Small intestine (tissue), 7 donors: ENCODE data around the gene AMIGO2. TPM values are rescaled to one million over a fixed set of nuclear protein-coding genes. Genes with fewer than 3 reads are reported as not detected.
A peak's percentile ranks its signal among the peaks of the same experiment; 100 is the strongest.

Experiments
- DNase-seq, 2 donors: peaks; one replicate each; pipeline versions ENCODE4 v3.0.0 to v3.0.0-alpha.2; 2013
- FAIRE-seq: peaks from 2 replicates; lab custom pipeline; 2012; peaks lifted over from hg19 to GRCh38; lab: Jason Lieb, UNC
- H3K27ac ChIP-seq, 3 donors: one replicate each; pipeline ENCODE4 v1.5.1; 2013; ENCODE audit warnings: low read length in 2 of 3, mild to moderate bottlenecking in 2 of 3, control low read depth in 1 of 3, inconsistent platforms in 1 of 3, low read depth in 1 of 3, moderate library complexity in 1 of 3
- H3K27me3 ChIP-seq, 3 donors: one replicate each; pipeline ENCODE4 v1.6.1; 2013; ENCODE audit warnings: low read length in 3 of 3, inconsistent platforms in 1 of 3; ENCODE audit not compliant: control insufficient read depth in 3 of 3, insufficient read depth in 3 of 3
- H3K36me3 ChIP-seq, 3 donors: one replicate each; pipeline ENCODE4 v1.6.1; 2013; ENCODE audit warnings: low read length in 3 of 3, inconsistent platforms in 1 of 3, low read depth in 1 of 3, mild to moderate bottlenecking in 1 of 3, moderate library complexity in 1 of 3; ENCODE audit not compliant: control insufficient read depth in 3 of 3, insufficient read depth in 2 of 3
- H3K4me1 ChIP-seq, 3 donors: one replicate each; pipeline ENCODE4 v1.6.1; 2013; ENCODE audit warnings: low read length in 2 of 3, inconsistent platforms in 1 of 3, low read depth in 1 of 3, mild to moderate bottlenecking in 1 of 3, moderate library complexity in 1 of 3; ENCODE audit not compliant: control insufficient read depth in 3 of 3, insufficient read depth in 2 of 3
- H3K4me3 ChIP-seq, 3 donors: one replicate each; pipeline ENCODE4 v1.5.1; 2013; ENCODE audit warnings: low read length in 3 of 3, control low read depth in 1 of 3, inconsistent platforms in 1 of 3, low read depth in 1 of 3, mild to moderate bottlenecking in 1 of 3, moderate library complexity in 1 of 3
- H3K9me3 ChIP-seq, 2 donors: one replicate each; pipeline ENCODE4 v1.6.1; 2013; ENCODE audit warnings: low read depth in 1 of 2, low read length in 1 of 2; ENCODE audit not compliant: control insufficient read depth in 2 of 2, insufficient read depth in 1 of 2
- WGBS, 3 donors: extraction: QIAGEN DNeasy Blood & Tissue Kit; methylation state at CpG; one replicate each; pipeline ENCODE4 v1.1.7; 2013; 5-methylcytosine and 5-hydroxymethylcytosine counted together
- polyA plus RNA-seq, 4 donors: library from polyadenylated mRNA; stranded (reverse) in 3 of 4; unstranded in 1 of 4; fragments of 200-250 nt in 3 of 4; fragments of 120-200 nt in 1 of 4; gene quantifications; one replicate each; pipeline versions ENCODE4 v1.2.1 to v1.2.3, GENCODE V29; 2013
- donor health status: healthy with polysubstance abuse.
- donor health status: control.
- donor health status: control.
- donor health status: Bipolar disorder and iron deficiency.
- donor health status: healthy.

Gene AMIGO2
- polyA plus RNA-seq, 4 donors, result 0.22 to 17.3 (median 4.2) TPM

GRCh38 chr12:47075192-47076084 lies 4.3 kb downstream of the AMIGO2 start:
- WGBS, 3 donors, result 89 to 91% (median 89%) methylated on average over 7 of the region's 7 CpGs
- Histone ChIP-seq H3K4me1 (peaks cover 0 to 3% (median 0%) of the 10 kb centered on the region in 3 donors), H3K9me3 (no peaks in the 10 kb centered on the region), H3K4me3 (no peak overlapping the region), H3K27me3 (no peaks in the 10 kb centered on the region), H3K36me3 (no peaks in the 10 kb centered on the region), H3K27ac (no peak overlapping the region)
- DNase-seq (no peak), FAIRE-seq (no peak)

- H3K4me1 ChIP-seq, result peaks cover 0 to 3% (median 0%) of the 10 kb centered on the region in 3 donors
- DNase-seq, result no peak
- FAIRE-seq, result no peak
- no peak overlapping the region for H3K27ac ChIP-seq
- no peak overlapping the region for H3K4me3 ChIP-seq
- 91 to 100% (median 98%) methylated on average over 2 of the region's 2 CpGs for WGBS, 3 donors
- no peaks in the 10 kb centered on the region for H3K9me3 ChIP-seq
- H3K36me3 ChIP-seq, result no peaks in the 10 kb centered on the region
- no peaks in the 10 kb centered on the region for H3K27me3 ChIP-seq
Observed at GRCh38 chr12:47074757-47075156, 5.0 kb downstream of the AMIGO2 start.

- Histone ChIP-seq H3K4me3 (no peak overlapping the region), H3K9me3 (no peaks in the 10 kb centered on the region), H3K36me3 (no peaks in the 10 kb centered on the region), H3K27me3 (no peaks in the 10 kb centered on the region), H3K4me1 (peaks cover 0 to 3% (median 0%) of the 10 kb centered on the region in 3 donors), H3K27ac (no peak overlapping the region)
- 83 to 93% (median 90%) methylated on average over 3 of the region's 3 CpGs for WGBS, 3 donors
- DNase-seq (no peak), FAIRE-seq (no peak)
Observed at GRCh38 chr12:47073951-47074350, 5.8 kb downstream of the AMIGO2 start.

GRCh38 chr12:47071241-47071852 lies 8.4 kb downstream of the AMIGO2 start:
- DNase-seq (peak; percentile 17 to 32), FAIRE-seq (no peak)
- H3K4me3 ChIP-seq, result no peak overlapping the region
- H3K36me3 ChIP-seq, result no peaks in the 10 kb centered on the region
- H3K4me1 ChIP-seq, result no peaks in the 10 kb centered on the region
- no peaks in the 10 kb centered on the region for H3K9me3 ChIP-seq
- 36 to 58% (median 48%) methylated on average over 5 of the region's 5 CpGs for WGBS, 3 donors
- no peak overlapping the region for H3K27ac ChIP-seq
- no peaks in the 10 kb centered on the region for H3K27me3 ChIP-seq

GRCh38 chr12:47070310-47070709 lies 9.4 kb downstream of the AMIGO2 start:
- H3K4me1 ChIP-seq, result no peaks in the 10 kb centered on the region

DNA sequence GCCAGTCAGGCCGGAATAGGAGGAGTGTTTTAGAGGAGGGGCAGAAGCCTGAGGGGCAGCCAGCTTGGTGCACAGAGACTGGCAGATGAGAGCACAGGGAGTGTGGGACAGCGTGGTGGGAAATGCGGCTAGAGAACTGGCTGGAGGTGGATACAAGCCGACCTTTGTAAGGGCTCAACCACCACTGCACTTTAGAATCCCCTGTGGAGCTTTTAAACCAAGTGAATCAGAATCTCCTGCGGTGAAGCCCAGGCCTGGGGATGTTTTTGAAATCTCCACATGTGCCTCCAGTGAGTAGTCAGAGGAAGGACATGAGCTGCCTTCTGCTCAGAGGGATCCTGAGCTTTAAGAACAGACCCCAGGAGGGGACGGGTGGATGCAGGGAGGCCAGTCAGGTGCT lies 11.2 kb downstream of the AMIGO2 start:
- Histone ChIP-seq H3K4me1 (no peaks in the 10 kb centered on the region), H3K36me3 (no peaks in the 10 kb centered on the region), H3K27me3 (no peaks in the 10 kb centered on the region), H3K9me3 (no peaks in the 10 kb centered on the region), H3K27ac (no peak overlapping the region), H3K4me3 (no peak overlapping the region)
- no peak for DNase-seq
- WGBS, 3 donors, result 83 to 93% (median 84%) methylated on average over 6 of the region's 6 CpGs
- no peak for FAIRE-seq

More at GRCh38 chr12:47070310-47070709, 9.4 kb downstream of the AMIGO2 start:
- Histone ChIP-seq H3K27ac (no peak overlapping the region), H3K27me3 (no peaks in the 10 kb centered on the region), H3K9me3 (no peaks in the 10 kb centered on the region), H3K4me3 (no peak overlapping the region), H3K36me3 (no peaks in the 10 kb centered on the region)
- DNase-seq (no peak), FAIRE-seq (no peak)
- 86 to 94% (median 91%) methylated on average over 1 of the region's 1 CpG for WGBS, 3 donors

DNA sequence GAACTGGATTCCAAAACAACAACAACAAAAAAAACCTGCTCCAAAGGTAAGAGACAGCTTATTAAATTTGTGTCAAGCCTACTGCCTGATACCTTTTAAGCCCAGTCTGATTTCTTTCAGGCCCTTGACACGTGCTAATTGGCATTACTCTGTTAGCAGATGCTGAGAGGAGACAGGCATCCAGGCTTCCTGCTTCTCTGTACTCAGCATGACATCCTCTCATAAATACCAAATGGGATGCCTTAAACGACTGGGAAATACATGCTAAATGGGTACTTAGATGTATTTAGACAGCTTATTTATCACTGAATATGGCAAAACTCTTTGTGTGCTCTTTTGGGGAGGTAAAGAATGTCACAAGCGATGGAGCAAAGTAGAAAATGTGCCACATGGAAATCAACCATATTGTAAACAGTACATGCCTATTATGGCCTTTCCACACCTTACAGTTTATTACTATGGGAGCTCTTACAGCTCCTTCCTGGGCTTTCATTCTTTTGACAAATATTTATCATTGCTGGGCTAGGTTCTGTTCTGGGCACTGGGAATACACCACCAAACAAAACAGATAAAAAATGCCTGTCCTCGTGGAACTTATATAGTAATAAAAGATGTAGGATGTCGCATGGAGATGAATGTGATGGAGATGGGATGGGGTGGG lies 11.9 kb downstream of the AMIGO2 start:
- FAIRE-seq (no peak), DNase-seq (no peak)
- Histone ChIP-seq H3K27me3 (no peaks in the 10 kb centered on the region), H3K36me3 (no peaks in the 10 kb centered on the region), H3K27ac (no peak overlapping the region), H3K9me3 (no peaks in the 10 kb centered on the region), H3K4me3 (no peak overlapping the region), H3K4me1 (no peaks in the 10 kb centered on the region)
- WGBS, 3 donors, result 65 to 72% (median 69%) methylated on average over 5 of the region's 5 CpGs

- H3K36me3 ChIP-seq, result no peaks in the 10 kb centered on the region
- H3K4me3 ChIP-seq, result no peak overlapping the region
- H3K27me3 ChIP-seq, result no peaks in the 10 kb centered on the region
- FAIRE-seq (no peak), DNase-seq (no peak)
- H3K27ac ChIP-seq, result no peak overlapping the region
- H3K4me1 ChIP-seq, result no peaks in the 10 kb centered on the region
- 90 to 99% (median 97%) methylated on average over 1 of the region's 1 CpG for WGBS, 3 donors
- H3K9me3 ChIP-seq, result no peaks in the 10 kb centered on the region
Observed at GRCh38 chr12:47067176-47067575, 12.6 kb downstream of the AMIGO2 start.
